Panc1 (cell line): ENCODE measurements around the gene PCK2.

ENCODE experiments used
- CTCF ChIP-seq: fragments of 450-650 bp; IDR thresholded peaks from 2 replicates; pipeline ENCODE4 v1.5.1; 2017; ENCODE audit warnings: mild to moderate bottlenecking
- REST ChIP-seq, 2 experiments: IDR thresholded peaks; 2 replicates each; pipeline ENCODE4 v1.6.1; 2011 to 2012; ENCODE audit warnings: low read depth in 2 of 2, control low read depth in 1 of 2, low read length in 1 of 2, mild to moderate bottlenecking in 1 of 2, moderate library complexity in 1 of 2; ENCODE audit not compliant: insufficient read depth in 1 of 2

- no peak for TF ChIP-seq REST (IDR thresholded peaks at IDR 0.05; ENCODE audit: insufficient read depth in 1 of 2, low read depth in 2 of 2, low read length in 1 of 2)
- TF ChIP-seq CTCF = no peak
Observed at GRCh38 chr14:24068711-24069410, 25.2 kb upstream of the PCK2 start.
